Mesenteric fat pad (tissue), 1 donor: ENCODE results near the gene ULK4. TPM values are rescaled to one million over a fixed set of nuclear protein-coding genes. Genes with fewer than 3 reads are reported as not detected.
"Not testable (repeated sequence)": the region's sequence is repeated elsewhere in the genome, so short reads cannot be mapped to it uniquely, and the experiment has no call there.

Source experiments
- DNase-seq: peaks from one replicate; pipeline ENCODE4 v3.0.0-alpha.2; 2020; ENCODE audit warnings: low spot score
- total RNA-seq: library from RNA; stranded (reverse); fragmentation: NEBNext Ultra II Directional; extraction: Animal tissue kit (Norgen Biotek cat#: 25700); gene quantifications from one replicate; pipeline ENCODE4 v1.2.1, GENCODE V29; 2021
- donor health status: DM: yes; HTN: yes; CAD: no.

The ULK4 gene
- total RNA-seq, 1 donor from 2014 or later = 7.9 TPM

GRCh38 chr3:41320953-41321641, 640.8 kb downstream of the ULK4 start:
- DNase-seq = no peak

- no peak for DNase-seq
Measured at GRCh38 chr3:41318520-41318919, 643.4 kb downstream of the ULK4 start.

GRCh38 chr3:41317718-41318117, 644.2 kb downstream of the ULK4 start:
- no peak for DNase-seq

- no peak for DNase-seq
Measured at GRCh38 chr3:41317298-41317697, 644.6 kb downstream of the ULK4 start.

- no peak for DNase-seq
Measured at GRCh38 chr3:41315126-41315525, 646.8 kb downstream of the ULK4 start.

- no peak for DNase-seq
Measured at GRCh38 chr3:41308119-41308518, 653.8 kb downstream of the ULK4 start.

GRCh38 chr3:41307065-41307464, 654.8 kb downstream of the ULK4 start:
- DNase-seq = no peak

GRCh38 chr3:41304593-41304992, 657.3 kb downstream of the ULK4 start:
- DNase-seq = no peak

- no peak for DNase-seq
Measured at GRCh38 chr3:41302295-41302694, 659.6 kb downstream of the ULK4 start.

GRCh38 chr3:41301548-41301947, 660.4 kb downstream of the ULK4 start:
- no peak for DNase-seq

- DNase-seq = no peak
Measured at GRCh38 chr3:41299036-41299435, 662.9 kb downstream of the ULK4 start.

- DNase-seq = no peak
Measured at GRCh38 chr3:41297750-41298149, 664.2 kb downstream of the ULK4 start.

GRCh38 chr3:41296556-41296955, 665.3 kb downstream of the ULK4 start:
- no peak for DNase-seq

- DNase-seq = no peak
Measured at GRCh38 chr3:41295740-41296139, 666.2 kb downstream of the ULK4 start.

GRCh38 chr3:41293169-41293681, 668.7 kb downstream of the ULK4 start:
- DNase-seq = no peak

GRCh38 chr3:41290736-41291135, 671.2 kb downstream of the ULK4 start:
- no peak for DNase-seq

GRCh38 chr3:41290306-41290705, 671.6 kb downstream of the ULK4 start:
- DNase-seq = no peak

- DNase-seq = no peak
Measured at GRCh38 chr3:41288785-41289184, 673.1 kb downstream of the ULK4 start.

GRCh38 chr3:41286305-41286704, 675.6 kb downstream of the ULK4 start:
- DNase-seq = no peak

- not testable (repeated sequence) for DNase-seq
Measured at GRCh38 chr3:41284934-41285333, 677.0 kb downstream of the ULK4 start.

- no peak for DNase-seq
Measured at GRCh38 chr3:41277790-41278465, 684.0 kb downstream of the ULK4 start.

- no peak for DNase-seq
Measured at GRCh38 chr3:41276191-41276590, 685.7 kb downstream of the ULK4 start.
